ENCODE data around the gene FAM228B. TPM values are rescaled to one million over a fixed set of nuclear protein-coding genes. Genes with fewer than 3 reads are reported as not detected.

Gene FAM228B
- total RNA-seq, 2 experiments from 2014 or later = 21.6 to 24.2 TPM

DNA sequence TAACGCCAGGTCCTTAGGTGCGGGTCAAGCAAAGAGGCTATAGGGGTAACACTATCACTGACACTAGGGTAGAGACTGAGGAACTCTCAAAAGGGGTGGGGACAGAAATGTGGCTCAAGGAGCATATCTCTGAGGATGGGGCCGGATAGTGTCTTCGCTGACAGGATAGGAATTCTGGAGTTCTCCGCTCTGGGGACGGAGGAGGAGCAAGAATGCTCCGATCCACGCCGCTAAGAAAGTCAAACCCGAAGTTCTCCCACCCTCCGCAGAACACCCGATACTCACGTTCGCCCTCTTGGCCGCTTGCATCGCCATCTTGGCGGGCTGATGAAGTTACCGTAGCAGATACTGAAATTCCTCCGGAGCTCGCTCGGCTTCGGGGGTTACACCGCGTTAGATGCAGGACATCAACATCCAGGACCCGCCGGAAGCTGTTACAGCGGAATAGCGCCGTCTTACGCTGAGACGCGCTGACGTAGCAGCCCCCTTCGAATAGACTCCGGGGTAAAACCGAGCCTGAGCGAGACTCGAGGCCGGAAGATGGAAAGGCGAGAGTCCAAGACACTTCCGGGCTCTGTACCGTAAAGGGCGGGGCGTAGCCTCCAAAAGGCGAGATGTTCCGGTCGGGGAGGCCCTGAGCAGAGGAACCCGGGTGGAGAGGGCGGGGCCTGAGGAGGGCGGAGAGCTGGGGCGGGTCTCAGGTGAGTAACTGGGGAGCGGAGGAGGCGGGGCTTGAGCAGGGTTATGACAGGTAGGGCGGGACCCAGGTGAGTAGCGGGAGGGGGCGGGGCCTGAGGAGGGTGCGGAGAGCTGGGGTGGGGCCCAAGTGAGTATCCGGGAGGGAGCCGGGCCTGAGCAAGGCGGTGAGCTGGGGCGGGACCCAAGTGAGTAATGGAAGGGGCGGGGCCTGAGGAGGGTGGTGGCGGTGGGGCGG, 47.1 kb upstream of the FAM228B start, which contains the start of gene SF3B6:
Gene SF3B6 (minus strand): TSS at position 412 of the 934 bp plus-strand sequence. CDS start 97 bp downstream, at position 315.
- no peaks in the 10 kb centered on the region for H3K27me3 ChIP-seq (ENCODE audit: control insufficient read depth in 1 of 2, insufficient read depth in 2 of 2, low read length in 2 of 2)

DNA sequence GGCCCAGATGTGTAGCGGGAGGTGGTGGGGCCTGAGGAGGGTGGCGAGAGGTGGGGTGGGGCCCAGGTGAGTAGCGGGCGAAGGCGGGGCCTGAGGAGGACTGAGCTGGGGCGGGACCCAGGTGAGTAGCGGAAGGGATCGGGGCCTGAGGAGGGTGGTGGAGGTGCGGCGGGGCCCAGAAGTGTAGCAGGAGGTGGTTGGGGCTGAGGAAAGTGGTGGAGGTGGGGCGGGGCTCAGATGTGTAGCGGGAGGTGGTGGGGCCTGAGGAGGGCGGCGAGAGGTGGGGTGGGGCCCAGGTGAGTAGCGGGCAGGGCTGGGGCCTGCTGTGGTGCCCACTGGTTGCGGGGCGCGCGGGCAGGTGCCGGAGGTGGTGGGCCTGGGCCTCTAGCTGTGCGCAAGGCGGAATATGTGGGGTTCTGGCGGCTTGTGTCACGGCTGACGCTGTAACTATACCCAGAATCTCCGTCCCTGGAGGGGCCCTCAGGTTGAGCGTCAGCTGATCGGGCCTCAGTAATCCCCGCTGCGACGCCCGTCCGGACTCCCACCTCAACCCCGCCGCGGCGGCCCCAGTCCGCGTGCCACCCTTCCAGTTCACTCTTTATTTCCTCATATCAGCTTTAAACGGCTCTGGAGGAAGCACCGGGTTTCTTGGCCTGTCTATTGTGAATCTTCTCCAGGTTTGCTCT, 46.3 kb upstream of the FAM228B start:
- Histone ChIP-seq H3K27ac (ENCODE audit: low read depth in 1 of 2, low read length in 2 of 2) (peak overlapping the region; percentile 86 to 95), H3K36me3 (ENCODE audit: insufficient read depth, low read length) (peaks cover 27% of the 10 kb centered on the region), H3K27me3 (ENCODE audit: control insufficient read depth in 1 of 2, insufficient read depth in 2 of 2, low read length in 2 of 2) (no peaks in the 10 kb centered on the region), H3K9me3 (ENCODE audit: control insufficient read depth in 1 of 2, insufficient read depth in 1 of 2, low read length in 2 of 2) (no peaks in the 10 kb centered on the region), H3K4me3 (ENCODE audit: low read length) (peak overlapping the region; percentile 93), H3K4me1 (ENCODE audit: insufficient read depth, low read length) (peaks cover 27% of the 10 kb centered on the region)
- Mint-ChIP-seq H3K27me3 (no peaks in the 10 kb centered on the region), H3K36me3 (ENCODE audit: low read depth) (peaks cover 45% of the 10 kb centered on the region), H3K9me3 (no peaks in the 10 kb centered on the region), H3K4me1 (ENCODE audit: low read depth) (peaks cover 41% of the 10 kb centered on the region), H3K27ac (peak overlapping the region; percentile 98), H3K4me3 (peak overlapping the region; percentile 97)
- POLR2A ChIA-PET = interaction anchor here (0.6 to 2.8 kb wide), 19 partner anchors 8 to 1802 kb away, joined by 3 to 132 read pairs (median 4); partner anchors contain the start of genes ASXL2, ATAD2B, CENPO and FKBP1B
- TF ChIP-seq, protein P1, sequence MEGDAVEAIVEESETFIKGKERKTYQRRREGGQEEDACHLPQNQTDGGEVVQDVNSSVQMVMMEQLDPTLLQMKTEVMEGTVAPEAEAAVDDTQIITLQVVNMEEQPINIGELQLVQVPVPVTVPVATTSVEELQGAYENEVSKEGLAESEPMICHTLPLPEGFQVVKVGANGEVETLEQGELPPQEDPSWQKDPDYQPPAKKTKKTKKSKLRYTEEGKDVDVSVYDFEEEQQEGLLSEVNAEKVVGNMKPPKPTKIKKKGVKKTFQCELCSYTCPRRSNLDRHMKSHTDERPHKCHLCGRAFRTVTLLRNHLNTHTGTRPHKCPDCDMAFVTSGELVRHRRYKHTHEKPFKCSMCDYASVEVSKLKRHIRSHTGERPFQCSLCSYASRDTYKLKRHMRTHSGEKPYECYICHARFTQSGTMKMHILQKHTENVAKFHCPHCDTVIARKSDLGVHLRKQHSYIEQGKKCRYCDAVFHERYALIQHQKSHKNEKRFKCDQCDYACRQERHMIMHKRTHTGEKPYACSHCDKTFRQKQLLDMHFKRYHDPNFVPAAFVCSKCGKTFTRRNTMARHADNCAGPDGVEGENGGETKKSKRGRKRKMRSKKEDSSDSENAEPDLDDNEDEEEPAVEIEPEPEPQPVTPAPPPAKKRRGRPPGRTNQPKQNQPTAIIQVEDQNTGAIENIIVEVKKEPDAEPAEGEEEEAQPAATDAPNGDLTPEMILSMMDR (IDR thresholded peaks at IDR 0.05) = no peak
- no peak for ATAC-seq (ENCODE audit: poor library complexity)
- no peak for DNase-seq
- intact Hi-C loops (cut with DNase I, micrococcal nuclease) = loop anchor here (1.0 to 10.0 kb wide), 8 partner anchors 30 to 1958 kb away; partner anchors contain the start of genes ATAD2B (in 2 of the 2), WDCP (in 2 of the 2), CENPO (in 1 of the 2) and ITSN2 (in 1 of the 2)
- CTCF ChIA-PET = interaction anchor here (0.9 to 2.2 kb wide), 6 partner anchors 8 to 253 kb away, joined by 3 to 23 read pairs (median 4); partner anchors contain the start of genes ATAD2B, TP53I3 and WDCP

More for the DNA sequence above, 47.1 kb upstream of the FAM228B start, which contains the start of gene SF3B6:
- peak within 1 kb of the TSS; percentile 86 to 95 for H3K27ac ChIP-seq (ENCODE audit: low read depth in 1 of 2, low read length in 2 of 2)
- peak; percentile 98 to 100 (median 100) for DNase-seq
- H3K4me1 Mint-ChIP-seq (ENCODE audit: low read depth) = peaks cover 41% of the 10 kb centered on the region
- ATAC-seq (ENCODE audit: poor library complexity) = peak; percentile 81
- H3K36me3 ChIP-seq (ENCODE audit: insufficient read depth, low read length) = peaks cover 31% of the 10 kb centered on the region
- POLR2A ChIA-PET = interaction anchor here (0.6 to 2.8 kb wide), 19 partner anchors 8 to 1802 kb away, joined by 3 to 132 read pairs (median 4); partner anchors contain the start of genes ASXL2, ATAD2B, CENPO and FKBP1B
- no peaks in the 10 kb centered on the region for H3K9me3 ChIP-seq (ENCODE audit: control insufficient read depth in 1 of 2, insufficient read depth in 1 of 2, low read length in 2 of 2)
- H3K36me3 Mint-ChIP-seq (ENCODE audit: low read depth) = peaks cover 46% of the 10 kb centered on the region
- H3K27ac Mint-ChIP-seq = peak within 1 kb of the TSS; percentile 98
- intact Hi-C loops (cut with DNase I, micrococcal nuclease) = loop anchor here (1.0 to 10.0 kb wide), 8 partner anchors 29 to 1959 kb away; partner anchors contain the start of genes ATAD2B (in 2 of the 2), CENPO (in 1 of the 2), ITSN2 (in 1 of the 2) and NCOA1 (in 1 of the 2)
- H3K27me3 Mint-ChIP-seq = no peaks in the 10 kb centered on the region
- no peaks in the 10 kb centered on the region for H3K9me3 Mint-ChIP-seq
- H3K4me3 ChIP-seq (ENCODE audit: low read length) = peak within 1 kb of the TSS; percentile 93
- CTCF ChIA-PET = interaction anchor here (0.9 to 2.2 kb wide), 7 partner anchors 9 to 252 kb away, joined by 3 to 23 read pairs (median 3); partner anchors contain the start of genes ATAD2B, TP53I3 and WDCP
- TF ChIP-seq, protein P1 (IDR thresholded peaks at IDR 0.05) = no peak
- peak within 1 kb of the TSS; percentile 97 for H3K4me3 Mint-ChIP-seq
- H3K4me1 ChIP-seq (ENCODE audit: insufficient read depth, low read length) = peaks cover 27% of the 10 kb centered on the region
